Measurements from ENCODE around the gene GNL1. TPM values are rescaled to one million over a fixed set of nuclear protein-coding genes. Genes with fewer than 3 reads are reported as not detected.
A peak's percentile ranks its signal among the peaks of the same experiment; 100 is the strongest.
"Not testable (repeated sequence)": the region's sequence is repeated elsewhere in the genome, so short reads cannot be mapped to it uniquely, and the experiment has no call there.

The GNL1 gene
- total RNA-seq, 3 donors from 2014 or later (not counting 1 experiment from before 2014, with no cell fraction given), result 137 to 208 (median 187) TPM

GRCh38 chr6:30497714-30498113 lies 58.6 kb downstream of the GNL1 start:
- peak overlapping the region in 1 of 2 donors; percentile 96 for H3K27ac Mint-ChIP-seq
- peaks cover 50% of the 10 kb centered on the region for H3K4me1 ChIP-seq (ENCODE audit: control insufficient read depth, insufficient read depth, low read length)
- no peaks in the 10 kb centered on the region for H3K9me3 ChIP-seq (ENCODE audit: control insufficient read depth, insufficient read depth, low read length)
- ATAC-seq (peak in 1 of 3 donors; percentile 23), DNase-seq (no peak)
- H3K4me3 Mint-ChIP-seq, result no peak overlapping the region
- no peak overlapping the region for H3K27ac ChIP-seq (ENCODE audit: low read length)
- H3K9me3 Mint-ChIP-seq, result no peaks in the 10 kb centered on the region
- peaks cover 53 to 56% of the 10 kb centered on the region in 2 donors for H3K4me1 Mint-ChIP-seq
- H3K36me3 Mint-ChIP-seq, result peaks cover 10% of the 10 kb centered on the region
- intact Hi-C loops (cut with micrococcal nuclease), result no loop called here
- H3K36me3 ChIP-seq (ENCODE audit: control insufficient read depth, insufficient read depth, low read length), result peaks cover 16% of the 10 kb centered on the region
- 79% methylated on average over 3 of the region's 3 CpGs for WGBS (ENCODE audit: insufficient coverage)
- H3K4me3 ChIP-seq (ENCODE audit: low read length), result no peak overlapping the region
- no peak for TF ChIP-seq CTCF (IDR thresholded peaks at IDR 0.05)
- no peaks in the 10 kb centered on the region for H3K27me3 ChIP-seq (ENCODE audit: control insufficient read depth, insufficient read depth, low read length)
- no peaks in the 10 kb centered on the region for H3K27me3 Mint-ChIP-seq (ENCODE audit: low read depth in 2 of 2)

GRCh38 chr6:30497261-30497599 lies 59.1 kb downstream of the GNL1 start:
- ATAC-seq; intact Hi-C loops (cut with micrococcal nuclease); H3K9me3 ChIP-seq (ENCODE audit: control insufficient read depth, insufficient read depth, low read length); H3K27ac ChIP-seq (ENCODE audit: low read length); DNase-seq; H3K27me3 Mint-ChIP-seq (ENCODE audit: low read depth in 2 of 2); H3K27me3 ChIP-seq (ENCODE audit: control insufficient read depth, insufficient read depth, low read length); H3K9me3 Mint-ChIP-seq; H3K4me3 ChIP-seq (ENCODE audit: low read length): not testable (repeated sequence)
- Histone ChIP-seq H3K4me1 (ENCODE audit: control insufficient read depth, insufficient read depth, low read length) (peaks cover 54% of the 10 kb centered on the region), H3K36me3 (ENCODE audit: control insufficient read depth, insufficient read depth, low read length) (peaks cover 21% of the 10 kb centered on the region)
- peaks cover 58 to 61% of the 10 kb centered on the region in 2 donors for H3K4me1 Mint-ChIP-seq
- H3K27ac Mint-ChIP-seq, result peak overlapping the region in 1 of 2 donors; percentile 96
- over 99% methylated on average over 5 of the region's 5 CpGs for WGBS (ENCODE audit: insufficient coverage)
- H3K36me3 Mint-ChIP-seq, result peaks cover 15% of the 10 kb centered on the region
- H3K4me3 Mint-ChIP-seq, result peak overlapping the region; percentile 62

- peak in 1 of 3 donors; percentile 13 for ATAC-seq
- DNase-seq, result peak in 1 of 2 donors; percentile 31
- no peaks in the 10 kb centered on the region for H3K9me3 Mint-ChIP-seq
- Histone ChIP-seq H3K27ac (ENCODE audit: low read length) (no peak overlapping the region), H3K27me3 (ENCODE audit: control insufficient read depth, insufficient read depth, low read length) (no peaks in the 10 kb centered on the region), H3K4me1 (ENCODE audit: control insufficient read depth, insufficient read depth, low read length) (peaks cover 67% of the 10 kb centered on the region), H3K9me3 (ENCODE audit: control insufficient read depth, insufficient read depth, low read length) (no peaks in the 10 kb centered on the region), H3K36me3 (ENCODE audit: control insufficient read depth, insufficient read depth, low read length) (peaks cover 33% of the 10 kb centered on the region), H3K4me3 (ENCODE audit: low read length) (no peak overlapping the region)
- H3K27ac Mint-ChIP-seq, result peak overlapping the region; percentile 88 to 96
- intact Hi-C loops (cut with micrococcal nuclease), result no loop called here
- H3K4me1 Mint-ChIP-seq, result peaks cover 67 to 71% of the 10 kb centered on the region in 2 donors
- H3K36me3 Mint-ChIP-seq, result peaks cover 20% of the 10 kb centered on the region
- no peak for TF ChIP-seq CTCF (IDR thresholded peaks at IDR 0.05)
- WGBS (ENCODE audit: insufficient coverage), result 98% methylated on average over 4 of the region's 4 CpGs
- H3K4me3 Mint-ChIP-seq, result peak overlapping the region; percentile 37
- H3K27me3 Mint-ChIP-seq (ENCODE audit: low read depth in 2 of 2), result no peaks in the 10 kb centered on the region
These were observed 60.3 kb downstream of the GNL1 start for GRCh38 chr6:30495993-30496392.

- H3K9me3 ChIP-seq (ENCODE audit: control insufficient read depth, insufficient read depth, low read length); H3K27ac ChIP-seq (ENCODE audit: low read length); ATAC-seq; H3K4me3 ChIP-seq (ENCODE audit: low read length); H3K27me3 ChIP-seq (ENCODE audit: control insufficient read depth, insufficient read depth, low read length); H3K27me3 Mint-ChIP-seq (ENCODE audit: low read depth in 2 of 2); DNase-seq; H3K9me3 Mint-ChIP-seq; intact Hi-C loops (cut with micrococcal nuclease): not testable (repeated sequence)
- H3K36me3 ChIP-seq (ENCODE audit: control insufficient read depth, insufficient read depth, low read length), result peaks cover 42% of the 10 kb centered on the region
- H3K4me3 Mint-ChIP-seq, result peak overlapping the region; percentile 97
- peaks cover 67 to 73% of the 10 kb centered on the region in 2 donors for H3K4me1 Mint-ChIP-seq
- peaks cover 29% of the 10 kb centered on the region for H3K36me3 Mint-ChIP-seq
- WGBS (ENCODE audit: insufficient coverage), result 82% methylated on average over 4 of the region's 4 CpGs
- peak overlapping the region; percentile 88 to 96 for H3K27ac Mint-ChIP-seq
- peaks cover 65% of the 10 kb centered on the region for H3K4me1 ChIP-seq (ENCODE audit: control insufficient read depth, insufficient read depth, low read length)
These were observed 61.2 kb downstream of the GNL1 start for GRCh38 chr6:30495060-30495459.

Data from natural killer cell (primary cell).